Measurements from ENCODE around the gene SEC14L1.
"Not testable (repeated sequence)": the region's sequence is repeated elsewhere in the genome, so short reads cannot be mapped to it uniquely, and the experiment has no call there.

SEC14L1 gene

DNA sequence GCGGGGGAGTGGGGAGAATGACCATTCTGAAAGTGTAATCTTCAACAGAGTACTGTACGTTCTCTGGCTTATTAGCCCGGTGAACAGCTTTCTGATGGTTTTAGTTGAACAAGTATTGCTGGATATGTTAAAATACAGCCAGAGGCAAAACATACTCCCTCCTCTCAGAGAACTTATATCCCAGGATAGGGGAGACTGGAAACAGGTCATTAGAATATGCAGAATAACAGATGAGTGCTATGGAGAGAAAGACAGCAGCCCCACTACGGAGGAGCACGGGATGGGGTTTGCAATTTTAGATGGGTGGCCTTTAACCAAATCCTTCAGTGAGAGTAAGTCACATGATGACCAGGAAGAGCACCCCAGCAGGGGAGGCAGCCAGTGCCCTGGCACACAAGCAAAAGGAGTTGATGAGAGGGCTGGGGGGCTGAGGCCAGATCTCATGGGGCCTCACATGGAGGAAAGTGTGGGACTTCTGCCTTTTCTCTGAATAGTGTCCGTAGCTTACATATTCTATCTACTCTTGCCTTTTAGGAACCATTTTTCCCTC is 43.1 kb upstream of the SEC14L1 start:
- Histone ChIP-seq H3K36me3 (ENCODE audit: insufficient read depth) (peaks cover 5% of the 10 kb centered on the region; the same call in 1 of the 2 replicates), H3K9ac (no peak overlapping the region), H3K4me3 (IDR thresholded peaks at IDR 0.05; ENCODE audit: insufficient read depth, low read depth, low read length) (no peak overlapping the region), H3K27me3 (ENCODE audit: insufficient read depth, low read depth) (no peaks in the 10 kb centered on the region), H2AFZ (ENCODE audit: low read depth) (no peak overlapping the region), H4K20me1 (ENCODE audit: insufficient read depth) (no peaks in the 10 kb centered on the region), H3K79me2 (ENCODE audit: insufficient read depth, low read depth) (peaks cover 8% of the 10 kb centered on the region; the same call in 1 of the 2 replicates), H3K4me2 (no peak overlapping the region), H3K27ac (no peak overlapping the region), H3K4me1 (ENCODE audit: low read depth, poor library complexity, severe bottlenecking) (peaks cover 33% of the 10 kb centered on the region)
- TF ChIP-seq, protein P1, sequence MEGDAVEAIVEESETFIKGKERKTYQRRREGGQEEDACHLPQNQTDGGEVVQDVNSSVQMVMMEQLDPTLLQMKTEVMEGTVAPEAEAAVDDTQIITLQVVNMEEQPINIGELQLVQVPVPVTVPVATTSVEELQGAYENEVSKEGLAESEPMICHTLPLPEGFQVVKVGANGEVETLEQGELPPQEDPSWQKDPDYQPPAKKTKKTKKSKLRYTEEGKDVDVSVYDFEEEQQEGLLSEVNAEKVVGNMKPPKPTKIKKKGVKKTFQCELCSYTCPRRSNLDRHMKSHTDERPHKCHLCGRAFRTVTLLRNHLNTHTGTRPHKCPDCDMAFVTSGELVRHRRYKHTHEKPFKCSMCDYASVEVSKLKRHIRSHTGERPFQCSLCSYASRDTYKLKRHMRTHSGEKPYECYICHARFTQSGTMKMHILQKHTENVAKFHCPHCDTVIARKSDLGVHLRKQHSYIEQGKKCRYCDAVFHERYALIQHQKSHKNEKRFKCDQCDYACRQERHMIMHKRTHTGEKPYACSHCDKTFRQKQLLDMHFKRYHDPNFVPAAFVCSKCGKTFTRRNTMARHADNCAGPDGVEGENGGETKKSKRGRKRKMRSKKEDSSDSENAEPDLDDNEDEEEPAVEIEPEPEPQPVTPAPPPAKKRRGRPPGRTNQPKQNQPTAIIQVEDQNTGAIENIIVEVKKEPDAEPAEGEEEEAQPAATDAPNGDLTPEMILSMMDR (conservative IDR thresholded peaks at IDR 0.05; ENCODE audit: low read depth, low read length): no peak

DNA sequence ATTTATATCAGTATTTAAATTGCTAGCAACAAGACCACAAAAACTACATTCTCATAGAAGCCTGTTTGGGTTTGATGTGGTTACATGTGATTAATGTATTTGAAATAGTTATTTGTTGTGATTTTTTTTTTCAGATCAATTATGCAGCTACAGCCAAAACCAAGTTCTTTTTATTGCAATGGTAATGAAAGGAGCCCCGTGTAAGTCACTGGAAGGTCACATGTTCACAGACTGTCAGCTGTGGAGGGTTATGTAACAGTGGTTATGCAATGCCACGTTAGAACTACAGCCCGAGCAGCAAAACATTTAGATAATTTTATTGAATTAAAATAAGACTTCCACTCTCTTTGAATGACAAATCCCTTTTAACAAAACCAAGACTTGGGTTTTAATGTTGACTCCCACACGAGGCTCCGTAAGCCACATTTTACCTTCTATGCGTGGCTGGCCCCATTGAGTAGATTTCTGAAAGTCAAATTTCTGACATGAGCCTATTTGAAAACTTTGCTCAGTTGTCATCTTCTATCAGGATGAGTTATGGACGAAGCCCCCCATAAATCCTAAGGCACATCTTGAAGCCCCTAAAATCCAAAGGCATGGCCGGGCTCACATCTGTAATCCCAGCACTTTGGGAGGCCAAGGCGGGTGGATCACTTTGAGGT is 41.8 kb upstream of the SEC14L1 start:
- Histone ChIP-seq H3K79me2 (ENCODE audit: insufficient read depth, low read depth) (no peaks in the 10 kb centered on the region; the same call in 1 of the 2 replicates), H3K36me3 (ENCODE audit: insufficient read depth) (no peaks in the 10 kb centered on the region; the same call in 1 of the 2 replicates), H3K4me3 (IDR thresholded peaks at IDR 0.05; ENCODE audit: insufficient read depth, low read depth, low read length) (no peak overlapping the region), H4K20me1 (ENCODE audit: insufficient read depth) (no peaks in the 10 kb centered on the region), H3K27ac (no peak overlapping the region), H3K4me1 (ENCODE audit: low read depth, poor library complexity, severe bottlenecking) (peaks cover 20% of the 10 kb centered on the region), H3K9ac (no peak overlapping the region), H2AFZ (ENCODE audit: low read depth) (no peak overlapping the region), H3K4me2 (no peak overlapping the region), H3K27me3 (ENCODE audit: insufficient read depth, low read depth) (no peaks in the 10 kb centered on the region)
- TF ChIP-seq, protein P1 (conservative IDR thresholded peaks at IDR 0.05; ENCODE audit: low read depth, low read length): no peak

DNA sequence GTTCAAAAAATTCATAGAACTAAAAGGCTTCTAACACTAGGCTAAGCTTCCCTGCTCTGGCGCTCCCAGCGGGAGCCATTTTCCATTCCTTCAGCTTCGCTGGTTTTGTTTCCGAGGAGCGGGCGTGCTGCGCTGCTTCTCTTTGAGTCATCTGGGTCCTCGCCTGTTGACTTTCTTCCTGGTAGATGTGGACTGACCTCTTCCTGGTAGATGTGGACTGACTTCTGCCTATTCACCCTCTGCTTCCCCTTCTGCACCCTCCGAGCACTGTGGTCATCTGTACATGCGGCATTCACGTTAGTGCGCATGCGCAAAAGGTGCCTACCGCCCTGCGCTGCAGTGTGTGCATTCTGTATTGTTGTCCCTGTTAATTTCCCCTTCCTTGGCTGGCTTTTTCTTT is 40.8 kb upstream of the SEC14L1 start:
- no peaks in the 10 kb centered on the region; the same call in 1 of the 2 replicates for H3K36me3 ChIP-seq (ENCODE audit: insufficient read depth)
- H3K4me1 ChIP-seq (ENCODE audit: low read depth, poor library complexity, severe bottlenecking): peaks cover 10% of the 10 kb centered on the region
- no peaks in the 10 kb centered on the region for H4K20me1 ChIP-seq (ENCODE audit: insufficient read depth)
- H2AFZ ChIP-seq (ENCODE audit: low read depth): no peak overlapping the region
- no peak overlapping the region for H3K4me2 ChIP-seq
- TF ChIP-seq, protein P1 (conservative IDR thresholded peaks at IDR 0.05; ENCODE audit: low read depth, low read length): no peak
- H3K4me3 ChIP-seq (IDR thresholded peaks at IDR 0.05; ENCODE audit: insufficient read depth, low read depth, low read length): no peak overlapping the region
- H3K27me3 ChIP-seq (ENCODE audit: insufficient read depth, low read depth): no peaks in the 10 kb centered on the region
- no peaks in the 10 kb centered on the region for H3K79me2 ChIP-seq (ENCODE audit: insufficient read depth, low read depth)
- H3K9ac ChIP-seq: no peak overlapping the region
- no peak overlapping the region for H3K27ac ChIP-seq

DNA sequence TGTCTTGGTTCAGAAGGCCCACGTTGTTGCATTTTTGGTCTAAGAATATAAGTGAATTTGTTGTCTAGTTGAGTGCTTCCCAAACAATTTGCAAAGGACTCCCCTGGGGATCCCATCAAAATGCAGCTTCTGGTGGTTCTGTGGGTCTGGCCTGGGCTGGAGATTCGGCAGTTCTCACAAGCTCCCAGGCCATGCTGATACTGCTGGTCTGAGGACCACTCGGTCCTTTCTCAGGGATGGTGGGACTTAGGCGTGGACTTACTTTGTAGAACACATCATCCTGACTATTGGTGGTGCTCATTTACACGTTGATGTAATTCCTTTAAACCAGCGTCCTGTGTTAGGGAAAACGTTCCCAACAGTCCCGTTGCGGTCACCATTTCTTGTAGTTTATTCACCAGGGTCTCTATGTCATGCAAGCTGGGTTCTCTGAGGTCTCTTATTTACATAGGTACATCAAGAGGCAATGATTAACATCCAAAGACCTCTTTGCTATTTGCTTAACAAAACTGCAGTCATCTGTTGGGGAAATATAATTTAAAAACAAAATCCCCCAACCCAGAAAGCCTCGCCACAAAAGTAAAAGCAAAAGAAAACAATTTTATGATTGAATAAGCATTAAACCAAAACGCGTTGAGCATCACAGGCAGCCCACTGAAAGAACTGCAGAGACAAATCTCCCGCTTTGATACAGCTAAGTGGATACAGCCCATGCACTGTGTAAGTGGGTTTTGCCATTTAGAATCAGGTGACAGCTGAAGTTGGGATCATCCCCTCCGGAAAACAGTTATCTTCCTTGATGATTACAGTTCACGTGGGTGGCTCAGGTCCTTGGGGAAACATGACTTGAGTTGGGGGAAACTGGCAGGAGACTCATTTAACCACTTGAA is 39.0 kb upstream of the SEC14L1 start:
- Histone ChIP-seq H3K79me2 (ENCODE audit: insufficient read depth, low read depth) (no peaks in the 10 kb centered on the region), H3K27me3 (ENCODE audit: insufficient read depth, low read depth) (no peaks in the 10 kb centered on the region), H2AFZ (ENCODE audit: low read depth) (no peak overlapping the region), H4K20me1 (ENCODE audit: insufficient read depth) (no peaks in the 10 kb centered on the region), H3K4me3 (IDR thresholded peaks at IDR 0.05; ENCODE audit: insufficient read depth, low read depth, low read length) (no peak overlapping the region), H3K4me1 (ENCODE audit: low read depth, poor library complexity, severe bottlenecking) (no peaks in the 10 kb centered on the region), H3K27ac (no peak overlapping the region), H3K36me3 (ENCODE audit: insufficient read depth) (no peaks in the 10 kb centered on the region; the same call in 1 of the 2 replicates), H3K9ac (no peak overlapping the region), H3K4me2 (no peak overlapping the region)
- TF ChIP-seq, protein P1 (conservative IDR thresholded peaks at IDR 0.05; ENCODE audit: low read depth, low read length): no peak

DNA sequence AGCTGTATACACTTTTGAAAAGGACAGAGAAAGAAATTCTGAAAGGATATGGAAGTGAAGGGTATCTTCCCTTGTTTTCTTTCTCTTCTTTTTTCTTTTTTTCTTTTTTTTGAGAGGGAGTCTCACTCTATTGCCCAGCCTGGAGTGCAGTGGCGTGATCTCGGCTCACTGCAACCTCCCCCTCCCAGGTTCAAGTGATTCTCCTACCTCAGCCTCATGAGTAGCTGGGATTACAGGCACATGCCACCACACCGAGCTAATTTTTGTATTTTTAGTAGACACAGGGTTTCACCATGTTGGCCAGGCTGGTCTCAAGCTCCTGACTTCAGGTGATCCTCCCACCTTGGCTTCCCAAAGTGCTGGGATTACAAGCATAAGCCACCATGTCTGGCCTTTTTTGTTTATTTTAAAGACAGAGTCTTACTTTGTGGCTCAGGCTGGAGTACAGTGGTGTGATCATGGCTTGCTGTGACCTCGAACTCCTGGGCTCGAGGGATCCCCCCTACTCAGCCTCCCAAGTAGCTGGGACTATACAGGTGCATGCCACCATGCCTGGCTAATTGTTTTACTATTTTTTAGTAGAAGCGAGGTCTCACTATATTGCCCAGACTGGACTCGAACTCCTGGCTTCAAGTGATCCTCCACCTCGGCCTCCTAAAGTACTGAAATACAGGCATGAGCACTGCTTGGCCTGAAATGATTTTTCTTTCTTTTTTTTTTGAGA is 38.2 kb upstream of the SEC14L1 start:
- H2AFZ ChIP-seq (ENCODE audit: low read depth); H3K9ac ChIP-seq; H3K4me3 ChIP-seq (IDR thresholded peaks at IDR 0.05; ENCODE audit: insufficient read depth, low read depth, low read length); H4K20me1 ChIP-seq (ENCODE audit: insufficient read depth); H3K27me3 ChIP-seq (ENCODE audit: insufficient read depth, low read depth); H3K4me2 ChIP-seq; H3K36me3 ChIP-seq (ENCODE audit: insufficient read depth); H3K4me1 ChIP-seq (ENCODE audit: low read depth, poor library complexity, severe bottlenecking); H3K79me2 ChIP-seq (ENCODE audit: insufficient read depth, low read depth); H3K27ac ChIP-seq: not testable (repeated sequence)
